ENCODE measurements around the gene HCFC1R1.

The HCFC1R1 gene

GRCh38 chr16:3019594-3020246, 4.0 kb downstream of the HCFC1R1 start:
- DNase-seq (ENCODE audit: low spot score), result no peak
- TF ChIP-seq CTCF (IDR thresholded peaks at IDR 0.05; ENCODE audit: extremely low read depth, missing control alignments), result no peak

GRCh38 chr16:3017794-3018506, 5.8 kb downstream of the HCFC1R1 start, which contains the start of gene CLDN6:
TSS of gene CLDN6 (minus strand) at chr16:3018183. CDS start at chr16:3016021, 2,162 bp downstream.
- DNase-seq (ENCODE audit: low spot score), result no peak
- peak; percentile 7 for TF ChIP-seq CTCF (IDR thresholded peaks at IDR 0.05; ENCODE audit: extremely low read depth, missing control alignments)

- no peak for TF ChIP-seq CTCF (IDR thresholded peaks at IDR 0.05; ENCODE audit: extremely low read depth, missing control alignments)
- DNase-seq (ENCODE audit: low spot score), result no peak
Observed at GRCh38 chr16:3017344-3017743, 6.4 kb downstream of the HCFC1R1 start.

GRCh38 chr16:3015865-3016521, 7.7 kb downstream of the HCFC1R1 start:
- no peak for TF ChIP-seq CTCF (IDR thresholded peaks at IDR 0.05; ENCODE audit: extremely low read depth, missing control alignments)
- no peak for DNase-seq (ENCODE audit: low spot score)

- no peak for TF ChIP-seq CTCF (IDR thresholded peaks at IDR 0.05; ENCODE audit: extremely low read depth, missing control alignments)
- DNase-seq (ENCODE audit: low spot score), result no peak
Observed at GRCh38 chr16:3014971-3015370, 8.8 kb downstream of the HCFC1R1 start.

- no peak for TF ChIP-seq CTCF (IDR thresholded peaks at IDR 0.05; ENCODE audit: extremely low read depth, missing control alignments)
- no peak for DNase-seq (ENCODE audit: low spot score)
Observed at GRCh38 chr16:3013998-3014690, 9.6 kb downstream of the HCFC1R1 start.
